GM12872 (cell line): Measurements from ENCODE around the gene ENAH.

ENCODE experiments used
- TF ChIP-seq, protein P1 (sequence below): IDR thresholded peaks from 3 replicates; pipeline ENCODE4 v1.5.1; 2011; ENCODE audit warnings: low read depth, mild to moderate bottlenecking, low read length, moderate library complexity; ENCODE audit not compliant: insufficient read depth

Gene ENAH

DNA sequence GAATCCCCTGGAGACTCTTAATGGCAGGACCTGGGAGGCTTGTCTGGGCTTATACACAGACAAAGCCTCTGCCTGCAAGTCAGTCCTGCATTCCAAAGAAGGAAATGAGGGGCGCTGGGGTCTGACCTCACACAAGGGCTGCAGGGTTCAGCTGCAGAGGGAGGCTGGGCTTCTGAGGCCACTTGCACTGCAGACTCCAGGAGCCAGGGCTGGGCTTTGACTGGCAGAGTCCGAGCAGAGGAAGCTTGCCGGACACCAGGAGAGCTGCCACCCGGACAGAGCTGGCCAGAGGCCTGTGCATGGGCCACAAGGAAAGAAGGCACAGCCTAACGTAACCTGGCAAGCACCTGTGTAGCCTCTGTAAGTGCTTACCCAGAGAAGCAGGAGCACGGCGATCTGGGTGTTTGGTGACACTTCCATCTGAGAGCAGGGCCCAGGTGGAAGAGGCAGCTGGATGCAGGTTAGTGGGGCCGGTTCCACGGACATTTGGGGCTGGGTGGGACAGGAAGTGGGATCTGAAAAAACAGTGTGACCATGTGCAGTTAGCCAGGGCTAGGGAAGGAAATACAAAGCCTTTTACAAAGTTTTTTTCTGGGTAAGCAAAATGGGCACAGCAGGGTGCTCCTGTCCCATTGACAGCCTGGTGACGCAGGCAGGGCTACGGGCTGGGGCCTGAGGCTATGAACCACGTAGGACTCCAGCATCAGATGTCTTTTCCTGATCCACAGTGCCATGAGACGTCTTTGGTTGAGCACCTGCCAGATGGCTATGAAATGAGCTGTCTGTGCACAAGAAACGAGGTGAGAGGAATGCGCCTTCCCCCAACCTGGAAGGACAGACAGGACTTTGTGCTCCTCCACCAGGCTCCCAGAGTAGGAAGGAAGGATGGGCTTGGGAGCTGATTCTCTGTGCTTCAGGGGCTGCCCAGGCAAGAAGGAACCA, 187.8 kb downstream of the ENAH start:
- TF ChIP-seq, protein P1, sequence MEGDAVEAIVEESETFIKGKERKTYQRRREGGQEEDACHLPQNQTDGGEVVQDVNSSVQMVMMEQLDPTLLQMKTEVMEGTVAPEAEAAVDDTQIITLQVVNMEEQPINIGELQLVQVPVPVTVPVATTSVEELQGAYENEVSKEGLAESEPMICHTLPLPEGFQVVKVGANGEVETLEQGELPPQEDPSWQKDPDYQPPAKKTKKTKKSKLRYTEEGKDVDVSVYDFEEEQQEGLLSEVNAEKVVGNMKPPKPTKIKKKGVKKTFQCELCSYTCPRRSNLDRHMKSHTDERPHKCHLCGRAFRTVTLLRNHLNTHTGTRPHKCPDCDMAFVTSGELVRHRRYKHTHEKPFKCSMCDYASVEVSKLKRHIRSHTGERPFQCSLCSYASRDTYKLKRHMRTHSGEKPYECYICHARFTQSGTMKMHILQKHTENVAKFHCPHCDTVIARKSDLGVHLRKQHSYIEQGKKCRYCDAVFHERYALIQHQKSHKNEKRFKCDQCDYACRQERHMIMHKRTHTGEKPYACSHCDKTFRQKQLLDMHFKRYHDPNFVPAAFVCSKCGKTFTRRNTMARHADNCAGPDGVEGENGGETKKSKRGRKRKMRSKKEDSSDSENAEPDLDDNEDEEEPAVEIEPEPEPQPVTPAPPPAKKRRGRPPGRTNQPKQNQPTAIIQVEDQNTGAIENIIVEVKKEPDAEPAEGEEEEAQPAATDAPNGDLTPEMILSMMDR = no peak

DNA sequence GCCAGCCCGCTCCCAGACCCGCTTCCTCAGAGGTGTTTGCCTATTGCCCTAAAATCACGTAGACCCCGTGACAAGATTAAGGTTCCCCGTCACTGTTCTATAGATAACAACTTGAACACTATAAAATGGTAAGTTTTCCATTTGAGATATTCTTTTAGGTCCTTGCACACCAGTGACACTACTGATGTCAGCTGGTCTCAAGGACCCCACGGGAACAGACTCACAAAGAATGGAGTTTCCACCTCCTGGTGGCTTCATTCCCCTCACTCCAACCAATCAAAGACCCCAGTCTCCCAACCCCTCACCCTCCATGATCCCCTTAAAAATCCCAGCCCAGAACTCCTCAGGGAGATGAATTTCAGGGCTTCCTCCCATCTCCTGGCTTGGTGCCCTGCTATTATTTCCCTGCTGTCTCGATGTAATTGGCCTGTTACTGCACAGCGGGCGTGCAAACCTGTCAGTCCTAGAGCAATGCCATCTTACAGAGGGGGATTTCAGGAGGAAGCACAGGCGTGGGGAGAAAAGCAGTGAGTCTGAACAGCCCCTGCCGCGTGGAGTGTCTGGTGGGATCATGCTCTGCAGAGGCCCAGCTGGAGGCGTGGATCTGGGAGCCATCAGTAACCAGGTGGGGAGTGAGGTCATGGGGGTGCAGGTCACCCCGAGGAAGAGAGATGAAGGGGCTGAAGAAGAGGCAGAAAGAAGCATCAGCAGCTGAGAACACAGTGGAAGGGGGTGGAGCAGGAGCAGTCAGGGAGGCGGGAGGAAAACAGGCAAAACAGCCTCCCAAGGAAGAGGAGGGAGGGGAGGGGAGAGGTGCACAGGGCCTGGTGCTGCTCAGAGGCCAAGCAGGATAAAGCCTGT, 190.0 kb downstream of the ENAH start:
- TF ChIP-seq, protein P1 = no peak

DNA sequence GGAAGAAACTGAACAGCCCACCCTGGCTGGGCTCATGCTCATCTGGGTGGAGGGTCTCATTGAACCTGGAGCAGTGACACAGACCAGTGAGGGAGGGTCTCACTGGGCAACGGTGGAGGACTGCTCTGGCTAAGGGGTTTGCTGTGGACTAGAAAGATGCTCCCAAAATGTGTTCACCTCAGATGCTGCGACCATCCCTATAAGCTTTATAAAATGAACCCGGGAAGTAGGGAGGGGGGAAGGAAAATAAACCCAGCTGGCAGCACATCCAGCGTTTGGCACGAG, 190.6 kb downstream of the ENAH start:
- TF ChIP-seq, protein P1 = no peak

DNA sequence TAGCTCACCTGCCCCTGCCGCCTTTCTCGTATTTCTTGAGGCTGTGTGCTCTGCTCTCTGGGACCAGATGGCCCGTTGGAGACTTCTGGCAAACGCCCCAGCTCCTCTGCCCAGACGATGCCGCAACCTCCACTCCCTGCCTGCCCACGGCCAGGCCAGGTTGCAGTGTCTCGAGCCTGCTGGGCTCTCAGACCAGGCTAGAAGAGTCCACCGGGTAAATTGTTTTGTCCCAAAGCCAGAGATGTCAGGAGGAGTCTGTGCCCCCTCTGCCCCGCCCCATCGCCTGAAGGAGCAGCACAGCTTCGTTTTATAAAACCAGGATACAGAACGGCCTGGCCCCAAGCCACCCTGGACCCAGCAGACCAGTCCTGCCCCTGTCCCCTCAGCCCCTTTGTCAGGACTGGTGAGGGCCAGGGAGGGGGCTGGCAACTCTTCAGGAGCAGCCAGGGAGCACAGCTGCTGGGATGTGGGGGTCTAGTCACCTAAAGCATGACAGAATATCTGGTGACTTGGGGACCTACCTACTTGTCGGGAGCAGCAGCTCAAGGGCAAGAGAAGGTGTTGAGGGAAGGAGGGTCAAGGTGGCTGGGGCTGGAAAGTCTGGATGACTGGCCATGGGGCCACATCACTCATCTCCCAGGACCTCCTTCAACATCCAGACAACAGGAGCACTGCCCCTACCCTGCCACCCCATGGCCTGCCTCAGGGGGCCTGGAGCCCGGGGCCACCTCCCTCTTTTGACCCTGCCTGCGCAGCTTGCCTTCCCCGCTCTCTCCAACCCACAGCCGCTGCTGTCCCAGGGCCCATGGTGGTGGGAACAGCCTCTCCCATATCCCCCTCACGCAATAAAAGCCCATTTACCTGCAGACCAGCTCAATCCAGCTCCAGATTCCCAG, 191.1 kb downstream of the ENAH start:
- TF ChIP-seq, protein P1 = no peak

DNA sequence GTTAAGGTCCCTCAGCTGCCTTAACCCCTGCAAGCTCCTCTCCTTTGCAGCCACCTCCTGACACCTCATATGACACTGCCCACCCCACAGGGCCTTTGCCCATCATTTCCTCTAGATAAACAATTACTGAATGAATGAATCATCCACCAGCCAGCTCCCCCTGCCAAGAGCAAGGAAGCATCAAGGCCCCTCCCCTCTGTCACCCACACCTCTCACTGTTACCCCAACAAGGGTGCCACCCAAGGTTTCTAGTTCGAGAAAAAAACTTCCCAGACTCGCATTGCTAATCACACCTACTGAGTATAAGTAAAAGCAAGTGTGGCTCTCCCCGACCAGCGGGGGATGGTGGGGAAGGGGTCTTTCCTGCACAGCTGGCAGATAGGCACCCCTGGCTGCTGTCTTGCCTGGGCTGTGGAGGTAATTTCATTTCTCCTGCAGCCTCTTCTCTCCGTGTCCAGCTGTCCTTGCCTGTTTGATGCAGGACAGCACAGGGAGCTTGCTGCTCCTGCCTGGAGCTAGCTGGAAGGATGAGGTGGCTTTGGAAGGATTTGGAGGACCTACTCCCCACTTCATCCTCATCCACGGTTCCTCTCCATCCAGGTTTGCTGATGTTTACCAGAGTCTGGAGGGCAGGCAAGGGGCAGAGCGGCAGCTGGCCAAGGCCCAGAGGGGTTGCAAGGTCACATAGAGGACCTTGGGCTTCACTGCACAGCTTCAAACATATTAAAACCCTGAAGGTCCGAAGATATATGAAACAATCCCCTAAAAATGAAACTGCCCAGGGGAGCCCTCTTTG, 192.0 kb downstream of the ENAH start:
- TF ChIP-seq, protein P1 = no peak

DNA sequence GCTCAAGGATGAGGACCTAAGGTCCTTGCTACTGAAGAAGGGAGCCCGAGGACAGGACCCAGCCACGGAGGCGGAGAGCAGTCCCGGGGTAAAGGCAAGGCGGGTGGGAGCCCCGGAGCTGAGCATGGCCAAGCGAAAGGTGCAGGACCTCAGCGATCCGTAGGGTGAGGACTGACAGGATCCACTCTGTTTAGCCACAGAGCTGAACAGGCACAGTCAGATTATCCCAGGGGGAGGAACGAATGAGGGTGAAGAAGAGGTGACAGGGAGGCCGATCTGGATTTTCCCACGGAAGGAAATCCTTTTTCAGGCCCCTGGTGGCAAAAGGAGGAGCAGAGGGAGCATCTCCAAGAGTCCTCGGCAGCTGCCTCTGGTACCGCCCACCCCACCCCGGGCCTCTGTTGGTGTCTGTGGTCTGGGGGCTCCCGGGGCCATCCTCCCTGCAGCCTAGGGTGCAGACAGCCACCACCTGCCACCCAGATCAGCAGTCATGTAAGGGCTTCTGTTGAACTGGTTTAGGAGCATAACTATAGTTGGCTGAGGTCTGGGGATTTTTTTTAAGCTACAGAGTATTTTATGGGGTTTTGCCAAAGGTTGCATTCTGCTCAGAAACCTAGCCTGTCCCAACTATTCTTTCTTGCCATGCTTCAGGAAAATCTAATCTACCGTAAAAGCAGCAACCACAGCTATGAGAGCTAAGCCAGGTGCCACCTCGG, 192.7 kb downstream of the ENAH start:
- TF ChIP-seq, protein P1 = no peak
